Stomach (tissue), 8 donors: ENCODE measurements around the gene H3-3A. TPM values are rescaled to one million over a fixed set of nuclear protein-coding genes. Genes with fewer than 3 reads are reported as not detected.

ENCODE experiments used
- polyA plus RNA-seq, 3 donors: library from polyadenylated mRNA; stranded (reverse); fragments of 200-250 nt; gene quantifications; one replicate each; pipeline ENCODE4 v1.2.3, GENCODE V29; 2013
- total RNA-seq, 5 donors: library from RNA; depleted of rRNA; stranded (reverse); fragments of >200 nt; gene quantifications; one replicate each; pipeline versions ENCODE4 v1.1.0 to v1.2.3, GENCODE V29; 2014 to 2016
- donor health status: healthy with polysubstance abuse.
- donor health status: Bipolar disorder and iron deficiency.
- donor health status: healthy.

Gene H3-3A
- total and polyA plus RNA-seq, 8 donors: 30.7 to 995 (median 413) TPM

Other genes with a start within 250 kb of the H3-3A start
- 100 to 1,000 TPM in 3 of 5 donors, 10 to 100 TPM in 2; 82.6 to 208 (median 101) TPM for gene TMEM63A, start 180.3 kb upstream of the H3-3A start, total RNA-seq
- gene TMEM63A, start 180.3 kb upstream of the H3-3A start, polyA plus RNA-seq: 10 to 100 TPM in 2 of 3 donors, 1 to 10 TPM in 1; 5.3 to 25.7 (median 22.8) TPM
- 100 to 1,000 TPM in 1 of 5 donors, under 1 TPM in 1, not detected in 3; 0.55 to 499 TPM for gene LEFTY1, start 173.6 kb upstream of the H3-3A start, total RNA-seq
- under 1 TPM; 0.37 to 0.73 (median 0.61) TPM for gene LEFTY1, start 173.6 kb upstream of the H3-3A start, polyA plus RNA-seq
- gene PYCR2, start 138.5 kb upstream of the H3-3A start, total RNA-seq: 10 to 100 TPM; 20.1 to 42.9 (median 21.8) TPM
- 10 to 100 TPM; 39.0 to 59.4 (median 39.9) TPM for gene PYCR2, start 138.5 kb upstream of the H3-3A start, polyA plus RNA-seq
- gene LEFTY2, start 121.5 kb upstream of the H3-3A start, total RNA-seq: 100 to 1,000 TPM in 1 of 5 donors, under 1 TPM in 1, not detected in 3; 0.18 to 138 TPM
- gene LEFTY2, start 121.5 kb upstream of the H3-3A start, polyA plus RNA-seq: under 1 TPM in 1 of 3 donors, not detected in 2; 0.13 TPM
- gene SDE2, start 63.4 kb upstream of the H3-3A start, total RNA-seq: 10 to 100 TPM in 2 of 5 donors, 1 to 10 TPM in 3; 4.0 to 40.2 (median 9.0) TPM
- 1 to 10 TPM; 4.9 to 7.6 (median 7.6) TPM for gene SDE2, start 63.4 kb upstream of the H3-3A start, polyA plus RNA-seq
- gene ACBD3, start 124.0 kb downstream of the H3-3A start, total RNA-seq: 100 to 1,000 TPM in 1 of 5 donors, 10 to 100 TPM in 4; 29.9 to 132 (median 48.4) TPM
- gene ACBD3, start 124.0 kb downstream of the H3-3A start, polyA plus RNA-seq: 10 to 100 TPM in 2 of 3 donors, 1 to 10 TPM in 1; 9.1 to 35.9 (median 18.6) TPM
- not detected for gene MIXL1, start 160.9 kb downstream of the H3-3A start, total RNA-seq
- gene MIXL1, start 160.9 kb downstream of the H3-3A start, polyA plus RNA-seq: 1 to 10 TPM in 1 of 3 donors, under 1 TPM in 1, not detected in 1; 0.10 to 2.0 TPM
- gene LIN9, start 246.4 kb downstream of the H3-3A start, total RNA-seq: 10 to 100 TPM in 1 of 5 donors, 1 to 10 TPM in 3, not detected in 1; 1.3 to 45.5 (median 7.1) TPM
- gene LIN9, start 246.4 kb downstream of the H3-3A start, polyA plus RNA-seq: 1 to 10 TPM; 2.4 to 2.9 (median 2.5) TPM